KMS-11 (cell line): Measurements from ENCODE around the gene MTNR1A.

Experiments used
- H2AFZ ChIP-seq: fragments of 200-600 bp; sonication (generic); 2 replicates; pipeline ENCODE4 v1.6.1; 2016; ENCODE audit warnings: antibody characterized with exemption, mixed run types, low read depth
- H3K27ac ChIP-seq: fragments of 200-600 bp; sonication (generic); 2 replicates; pipeline ENCODE4 v1.6.1; 2016; ENCODE audit warnings: mild to moderate bottlenecking, mixed run types
- H3K27me3 ChIP-seq: fragments of 200-600 bp; sonication (generic); 2 replicates; pipeline ENCODE4 v1.6.1; 2017; ENCODE audit warnings: mild to moderate bottlenecking, low read depth, mixed run types, moderate library complexity; ENCODE audit not compliant: insufficient read depth
- H3K36me3 ChIP-seq: fragments of 200-600 bp; sonication (generic); 2 replicates; pipeline ENCODE4 v1.6.1; 2017; ENCODE audit warnings: mild to moderate bottlenecking, mixed run types; ENCODE audit not compliant: insufficient read depth
- H3K4me1 ChIP-seq: fragments of 200-600 bp; sonication (generic); 2 replicates; pipeline ENCODE4 v1.6.1; 2016; ENCODE audit warnings: mild to moderate bottlenecking, low read depth, mixed run types; ENCODE audit not compliant: poor library complexity, severe bottlenecking
- H3K4me2 ChIP-seq: fragments of 200-600 bp; sonication (generic); 2 replicates; pipeline ENCODE4 v1.7.0; 2016; ENCODE audit warnings: mild to moderate bottlenecking, mixed run types
- H3K4me3 ChIP-seq: fragments of 200-600 bp; sonication (generic); IDR thresholded peaks from 2 replicates; pipeline ENCODE4 v1.6.1; 2017; ENCODE audit warnings: low read depth, low read length, mixed read lengths; ENCODE audit not compliant: insufficient read depth
- H3K79me2 ChIP-seq: fragments of 200-600 bp; sonication (generic); 2 replicates; pipeline ENCODE4 v1.6.1; 2016; ENCODE audit warnings: low read depth, mixed run types; ENCODE audit not compliant: insufficient read depth
- H3K9ac ChIP-seq: fragments of 200-600 bp; sonication (generic); 2 replicates; pipeline ENCODE4 v1.6.1; 2016; ENCODE audit warnings: mild to moderate bottlenecking, mixed run types
- H4K20me1 ChIP-seq: fragments of 200-600 bp; sonication (generic); 2 replicates; pipeline ENCODE4 v1.6.1; 2016; ENCODE audit warnings: mild to moderate bottlenecking, mixed run types; ENCODE audit not compliant: insufficient read depth
- CTCF ChIP-seq: fragments of 200-600 bp; sonication (generic); conservative IDR thresholded peaks from 2 replicates; pipeline ENCODE4 v1.6.1; 2017; ENCODE audit warnings: low read depth, mild to moderate bottlenecking, antibody characterized with exemption, low read length, moderate library complexity, mixed read lengths

The MTNR1A gene

GRCh38 chr4:186587416-186588018, 32.1 kb upstream of the MTNR1A start:
- TF ChIP-seq CTCF = peak; percentile 88
- H3K79me2 ChIP-seq = no peaks in the 10 kb centered on the region
- no peak overlapping the region for H3K4me2 ChIP-seq
- H3K27me3 ChIP-seq = no peaks in the 10 kb centered on the region
- no peaks in the 10 kb centered on the region for H3K36me3 ChIP-seq
- H2AFZ ChIP-seq = no peak overlapping the region
- no peaks in the 10 kb centered on the region for H4K20me1 ChIP-seq
- H3K4me3 ChIP-seq = no peak overlapping the region
- no peak overlapping the region for H3K9ac ChIP-seq
- H3K4me1 ChIP-seq = no peaks in the 10 kb centered on the region
- H3K27ac ChIP-seq = no peak overlapping the region

- Histone ChIP-seq H3K4me2 (no peak overlapping the region), H3K79me2 (no peaks in the 10 kb centered on the region), H2AFZ (no peak overlapping the region), H3K36me3 (no peaks in the 10 kb centered on the region), H3K9ac (no peak overlapping the region), H3K4me1 (no peaks in the 10 kb centered on the region), H3K4me3 (no peak overlapping the region), H3K27me3 (no peaks in the 10 kb centered on the region), H4K20me1 (no peaks in the 10 kb centered on the region), H3K27ac (no peak overlapping the region)
- no peak for TF ChIP-seq CTCF
Measured at GRCh38 chr4:186586205-186586604, 30.8 kb upstream of the MTNR1A start.

- H3K27me3 ChIP-seq = no peaks in the 10 kb centered on the region
- H3K4me1 ChIP-seq = no peaks in the 10 kb centered on the region
- no peaks in the 10 kb centered on the region for H3K36me3 ChIP-seq
- H3K4me2 ChIP-seq = no peak overlapping the region
- TF ChIP-seq CTCF = no peak
- H2AFZ ChIP-seq = no peak overlapping the region
- no peaks in the 10 kb centered on the region for H4K20me1 ChIP-seq
- no peaks in the 10 kb centered on the region for H3K79me2 ChIP-seq
- no peak overlapping the region for H3K9ac ChIP-seq
- H3K27ac ChIP-seq = no peak overlapping the region
- H3K4me3 ChIP-seq = no peak overlapping the region
Measured at GRCh38 chr4:186584912-186585311, 29.5 kb upstream of the MTNR1A start.

- H3K4me3 ChIP-seq = no peak overlapping the region
- H2AFZ ChIP-seq = no peak overlapping the region
- H3K27ac ChIP-seq = no peak overlapping the region
- no peaks in the 10 kb centered on the region for H3K4me1 ChIP-seq
- no peaks in the 10 kb centered on the region for H3K36me3 ChIP-seq
- no peaks in the 10 kb centered on the region for H3K79me2 ChIP-seq
- no peak for TF ChIP-seq CTCF
- H3K27me3 ChIP-seq = no peaks in the 10 kb centered on the region
- no peak overlapping the region for H3K4me2 ChIP-seq
- no peak overlapping the region for H3K9ac ChIP-seq
- H4K20me1 ChIP-seq = no peaks in the 10 kb centered on the region
Measured at GRCh38 chr4:186581421-186581820, 26.1 kb upstream of the MTNR1A start.
